GM21529 (cell line): Measurements from ENCODE around the gene PRKAR1A.
"Not testable (repeated sequence)": the region's sequence is repeated elsewhere in the genome, so short reads cannot be mapped to it uniquely, and the experiment has no call there.

Experiments
- ATAC-seq: cut with Tn5 transposase; IDR thresholded peaks from one replicate; pipeline ENCODE4 v1.9.1; 2021; ENCODE audit not compliant: unreplicated experiment

PRKAR1A gene

DNA sequence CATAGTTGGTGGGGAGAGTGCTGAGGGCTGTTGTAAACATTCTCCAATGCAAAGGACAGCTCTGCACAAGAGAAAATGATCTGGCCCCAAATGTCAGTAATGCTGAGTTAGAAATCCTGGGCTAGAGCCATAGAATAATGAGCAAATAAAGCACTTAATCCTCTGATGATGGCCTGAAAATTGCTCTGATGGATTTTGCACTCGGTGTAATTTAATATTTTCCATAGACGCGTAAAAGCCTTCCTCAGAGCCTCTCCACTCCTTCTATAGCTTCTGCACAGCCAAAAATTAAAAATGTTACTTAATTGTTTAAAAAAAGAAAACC is 65.2 kb downstream of the PRKAR1A start:
- ATAC-seq, result no peak

DNA sequence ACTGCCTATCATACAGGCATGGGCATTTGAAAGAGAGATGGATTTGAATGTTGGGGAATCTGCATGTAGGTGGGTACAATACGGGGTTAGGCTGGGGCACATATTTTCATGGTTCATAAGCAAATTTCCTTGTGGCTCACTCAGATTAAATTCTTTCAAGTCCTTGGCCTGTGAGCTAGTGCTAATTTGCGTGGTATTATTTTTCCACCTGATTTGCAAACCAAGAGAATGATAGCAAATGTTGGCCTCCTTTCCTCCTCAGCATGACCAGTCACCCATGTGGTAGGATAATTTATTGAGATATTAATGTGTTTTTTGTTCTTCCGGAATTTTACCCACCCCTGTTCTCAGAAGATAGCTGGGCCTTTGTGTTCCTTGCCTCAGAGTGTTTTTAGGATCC is 66.0 kb downstream of the PRKAR1A start:
- ATAC-seq, result no peak

DNA sequence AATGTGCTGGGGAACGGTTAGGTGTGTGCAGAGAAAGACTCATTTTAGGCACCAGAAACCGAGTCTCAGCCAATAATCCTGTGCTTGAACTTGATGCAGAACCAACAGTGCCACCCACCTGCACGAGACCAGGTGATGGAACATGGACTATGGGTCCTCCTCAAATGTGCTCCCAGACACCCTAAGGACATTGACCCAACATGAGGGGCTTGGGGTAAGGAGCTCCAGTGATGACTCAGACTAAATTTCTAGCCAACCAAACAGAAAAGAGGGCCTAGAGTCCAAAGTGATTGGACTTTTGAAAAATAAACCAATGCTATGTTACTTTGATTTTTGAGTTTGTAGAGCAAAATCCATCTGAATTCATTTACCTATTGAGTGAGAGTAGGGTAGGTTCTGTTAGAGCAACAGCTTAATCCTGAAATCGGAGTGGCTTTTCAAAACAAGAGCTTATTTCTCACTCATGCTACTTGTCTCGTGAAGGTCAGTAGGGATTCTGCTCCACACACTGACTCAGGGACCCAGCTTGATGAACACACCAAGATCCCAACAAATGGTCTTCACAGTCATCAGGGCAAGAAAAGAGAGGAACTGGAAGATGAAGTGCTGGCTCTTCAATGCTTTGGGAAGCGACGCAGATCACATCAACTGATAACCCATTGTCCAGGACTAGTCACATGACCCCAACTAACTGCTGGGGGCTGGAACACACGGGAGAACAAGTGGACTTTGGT is 67.1 kb downstream of the PRKAR1A start:
- no peak for ATAC-seq

DNA sequence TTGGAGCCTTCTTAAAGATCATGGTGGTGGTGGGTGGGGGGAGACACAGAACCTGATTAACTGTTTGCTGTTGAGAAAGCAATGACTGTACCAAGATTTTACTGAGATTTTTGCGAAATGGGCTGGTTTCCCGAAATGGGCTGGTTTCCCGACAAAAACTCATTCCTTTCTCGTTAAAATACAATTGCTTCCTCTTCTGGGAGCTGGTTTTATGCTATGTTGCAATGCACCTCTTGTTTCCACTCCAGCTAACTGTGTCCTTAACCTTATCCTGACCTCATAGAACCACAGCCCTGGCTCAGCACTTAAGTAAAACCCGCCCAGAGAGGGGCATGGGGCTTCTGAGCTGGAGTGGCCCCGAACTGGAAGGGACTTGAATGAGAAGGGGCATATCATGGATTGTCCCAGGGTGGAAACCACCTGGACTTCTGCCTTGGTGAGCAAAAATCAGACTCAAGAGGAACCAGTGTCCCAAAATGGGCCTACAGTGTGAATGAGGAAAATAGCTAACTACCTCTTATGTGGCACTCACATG is 68.1 kb downstream of the PRKAR1A start:
- ATAC-seq, result no peak

DNA sequence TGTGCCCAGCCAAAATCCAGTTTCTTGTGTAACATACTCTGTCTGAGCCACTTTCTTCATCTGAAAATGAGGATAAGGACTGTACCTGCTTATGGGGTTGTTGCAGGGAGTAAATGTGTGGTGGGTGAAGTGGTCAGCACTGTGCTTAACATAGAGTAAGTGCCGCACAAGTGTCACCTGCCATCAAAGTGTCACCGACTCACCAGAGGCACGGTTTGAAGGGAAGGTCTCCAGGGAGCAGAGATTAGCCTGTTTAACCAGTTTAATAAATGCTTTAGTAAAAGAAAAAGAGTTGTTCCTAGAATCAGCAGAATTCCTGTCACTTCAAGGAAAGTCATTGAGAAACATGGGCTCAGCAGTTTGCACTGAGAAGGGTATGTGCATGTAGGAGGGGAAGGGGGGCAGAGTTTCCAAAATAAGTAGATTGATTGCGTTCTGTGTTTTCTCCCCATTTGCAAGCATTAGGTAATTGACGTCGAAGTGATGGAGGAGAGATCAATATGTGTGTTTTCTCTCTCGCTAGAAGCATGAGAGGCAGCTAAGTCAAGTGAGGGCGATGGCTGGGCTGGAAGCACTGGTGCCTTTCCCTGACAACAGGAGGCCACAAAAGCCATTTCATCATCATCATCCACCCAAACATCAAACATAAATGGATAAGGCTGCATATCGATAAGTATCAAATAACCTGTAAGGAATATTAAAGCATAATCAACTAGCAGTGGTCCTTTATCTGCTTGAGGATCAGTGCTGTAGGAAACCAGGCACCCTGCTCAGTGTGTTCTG is 69.8 kb downstream of the PRKAR1A start:
- no peak for ATAC-seq

DNA sequence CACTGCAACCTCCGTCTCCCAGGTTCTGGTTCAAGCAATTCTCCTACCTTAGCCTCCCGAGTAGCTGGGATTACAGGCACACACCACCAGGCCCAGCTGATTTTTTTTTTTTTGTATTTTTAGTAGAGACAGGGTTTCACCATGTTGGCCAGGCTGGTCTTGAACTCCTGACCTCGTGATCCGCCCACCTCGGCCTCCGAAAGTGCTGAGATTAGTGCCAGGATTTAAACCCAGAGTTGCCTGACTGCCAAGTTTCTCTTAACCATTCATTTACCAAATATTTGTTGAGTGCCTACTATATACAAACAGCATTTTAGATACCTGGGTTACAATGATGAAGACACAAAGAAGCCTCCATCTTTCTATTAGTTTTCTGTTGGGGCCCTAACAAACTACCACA is 70.6 kb downstream of the PRKAR1A start:
- not testable (repeated sequence) for ATAC-seq

DNA sequence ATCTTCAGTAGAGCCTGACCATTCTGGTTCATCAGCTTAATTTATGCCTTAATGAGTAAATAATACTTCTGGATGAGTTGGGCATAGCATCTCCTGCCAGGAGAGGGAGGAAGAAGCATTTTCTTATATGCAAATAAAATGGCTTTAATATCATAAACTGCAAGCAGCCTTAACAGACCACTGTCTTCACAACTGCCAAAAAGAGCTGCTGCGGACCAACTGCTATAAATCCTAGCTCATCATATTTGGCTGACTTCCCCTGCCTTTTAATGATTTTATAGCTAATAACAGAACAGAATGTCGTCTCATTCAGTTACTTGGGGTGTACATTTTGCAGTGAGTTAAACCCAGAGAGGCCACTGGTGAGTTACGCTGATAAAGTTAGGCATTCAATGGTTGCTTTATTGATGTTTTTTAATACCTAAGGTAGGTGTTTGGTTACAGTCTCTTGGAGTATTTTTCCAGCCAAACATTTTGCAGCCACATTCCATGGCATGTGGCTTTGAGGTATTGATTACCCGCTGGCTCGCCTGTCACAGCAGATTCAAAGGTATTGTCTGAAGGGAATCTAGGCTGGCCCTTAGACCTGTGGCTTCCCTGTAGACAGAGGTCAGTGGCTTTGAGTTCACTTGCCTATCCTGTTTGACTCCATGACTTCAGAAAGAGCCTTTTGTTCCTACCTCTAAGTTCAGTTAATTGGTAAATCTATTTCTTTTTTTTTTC is 72.5 kb downstream of the PRKAR1A start:
- no peak for ATAC-seq

DNA sequence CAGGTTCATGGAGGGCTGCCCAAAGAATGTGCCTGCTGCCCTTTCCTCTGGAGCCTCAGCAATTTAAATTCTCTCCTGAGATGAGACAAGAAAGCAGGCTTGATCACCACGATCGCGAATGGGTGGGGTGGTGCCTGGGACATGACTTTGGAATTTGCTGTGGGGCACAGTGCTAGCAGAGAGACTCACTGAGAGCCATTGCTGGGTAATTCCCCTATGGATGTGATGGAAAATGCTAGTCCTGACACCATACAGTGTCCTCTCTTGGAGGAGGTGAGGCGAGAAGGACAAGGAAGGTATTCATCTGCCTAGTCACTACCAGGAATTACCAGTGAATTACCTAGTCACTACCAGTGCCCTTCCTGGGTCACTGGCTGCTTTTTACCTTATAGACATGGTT is 73.4 kb downstream of the PRKAR1A start:
- ATAC-seq, result no peak

DNA sequence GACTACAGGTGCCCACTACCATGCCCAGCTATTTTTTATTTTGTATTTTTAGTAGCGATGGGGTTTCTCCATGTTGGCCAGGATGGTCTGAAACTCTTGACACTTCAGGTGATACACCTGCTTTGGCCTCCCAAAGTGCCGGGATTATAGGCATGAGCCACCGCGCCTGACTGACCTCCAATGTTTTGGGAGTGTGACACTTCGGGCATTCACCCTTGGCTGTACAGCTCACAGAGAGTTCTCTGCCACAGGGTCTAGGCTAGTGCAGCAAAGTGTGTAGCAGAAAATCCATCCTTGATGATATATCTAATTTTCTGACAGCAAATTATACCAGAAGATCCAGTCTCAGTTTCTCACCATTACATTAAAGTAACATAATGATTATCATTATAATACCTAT is 74.8 kb downstream of the PRKAR1A start:
- no peak for ATAC-seq

DNA sequence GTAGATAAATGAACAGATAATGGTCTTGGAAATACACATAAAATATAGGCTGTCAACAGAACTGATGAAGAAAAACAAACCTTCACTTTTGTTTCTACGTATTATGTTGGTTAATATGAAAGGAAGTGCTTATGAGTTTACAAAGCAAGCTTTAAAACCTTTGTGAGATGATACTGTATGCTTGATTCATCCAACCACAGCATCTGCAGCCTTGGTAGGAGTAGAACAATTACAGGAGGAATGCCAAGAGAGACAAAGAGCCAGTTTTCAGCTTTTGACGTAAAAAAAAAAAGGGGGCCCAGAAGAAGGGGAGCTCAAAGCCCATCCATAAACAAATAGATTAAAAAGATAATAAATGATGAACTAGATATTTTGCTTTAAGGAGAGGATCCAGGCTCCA is 75.6 kb downstream of the PRKAR1A start:
- no peak for ATAC-seq

DNA sequence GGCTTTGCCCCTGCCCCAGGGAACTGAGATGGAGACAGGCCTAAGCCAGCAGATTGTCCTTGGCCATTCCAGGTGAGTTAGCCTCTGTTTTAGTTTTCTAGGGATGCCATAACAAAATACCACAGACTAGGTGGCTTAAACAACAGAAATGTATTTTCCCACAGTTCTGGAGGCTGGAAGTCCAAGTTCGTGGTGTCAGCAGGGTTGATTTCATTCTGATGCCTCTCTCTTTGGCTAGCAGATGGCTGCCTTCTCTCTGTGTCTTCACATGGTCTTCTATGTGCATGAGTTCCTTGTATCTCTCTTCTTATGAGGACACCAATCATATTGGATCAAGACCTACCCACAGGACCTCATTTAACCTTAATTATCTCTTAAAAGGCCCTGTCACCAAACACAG is 76.1 kb downstream of the PRKAR1A start:
- ATAC-seq, result no peak

DNA sequence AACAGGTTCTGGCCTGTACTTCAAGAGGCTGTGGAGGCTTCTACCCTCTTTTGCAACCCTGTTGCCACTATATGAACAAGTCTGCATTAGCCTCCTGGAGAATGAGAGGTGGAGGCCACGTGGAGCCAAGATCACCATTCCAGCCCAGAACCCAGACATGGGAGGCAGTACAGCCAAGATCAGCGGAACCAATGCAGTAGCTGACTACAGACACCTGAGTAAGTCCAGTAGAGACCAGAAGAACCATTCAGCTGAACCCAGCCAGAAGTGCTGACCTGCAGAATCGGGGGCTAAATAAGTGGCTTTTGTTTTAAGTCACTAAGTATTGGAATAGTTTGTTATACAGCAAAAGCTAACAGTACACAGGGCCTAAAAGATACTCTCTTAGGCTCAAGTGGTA is 76.9 kb downstream of the PRKAR1A start:
- no peak for ATAC-seq

DNA sequence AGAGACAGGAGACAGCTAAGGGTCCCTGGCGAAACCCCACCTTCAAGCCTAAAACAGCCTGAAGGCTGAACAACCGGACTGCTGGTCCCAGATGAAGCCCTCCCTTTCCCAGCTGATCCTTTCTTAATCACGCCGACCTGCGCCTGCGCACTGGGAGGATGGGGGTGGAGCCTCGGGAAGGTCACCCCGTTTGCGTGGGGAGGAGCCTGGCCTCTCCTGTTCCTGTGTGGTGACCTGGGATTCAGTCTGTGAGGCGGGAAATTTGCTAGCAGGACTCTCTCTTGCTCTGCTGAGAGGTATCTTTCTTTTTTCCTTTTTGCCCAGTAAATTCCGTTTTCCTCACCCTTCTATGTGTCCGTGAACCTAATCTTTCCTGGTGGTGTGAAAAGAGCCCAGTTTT is 79.4 kb downstream of the PRKAR1A start:
- ATAC-seq, result no peak

DNA sequence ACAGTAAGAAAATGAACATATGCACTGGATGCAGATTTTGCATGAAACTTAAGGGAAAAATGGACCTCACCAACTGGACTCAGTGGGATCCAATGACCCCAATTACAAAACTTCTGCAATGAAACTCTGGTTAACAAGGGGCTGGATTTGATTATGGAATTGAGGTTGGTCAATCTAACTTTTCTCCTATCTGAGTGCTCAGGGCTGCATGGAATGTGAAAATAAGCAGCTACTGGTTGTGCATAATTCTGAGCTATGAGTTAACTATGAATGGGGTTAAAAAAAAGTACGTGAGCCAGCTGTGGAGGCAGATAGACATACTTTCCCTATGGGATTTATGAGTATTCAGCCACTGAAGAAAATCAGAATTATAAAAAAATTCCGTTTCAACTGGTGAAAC is 79.8 kb downstream of the PRKAR1A start:
- no peak for ATAC-seq

DNA sequence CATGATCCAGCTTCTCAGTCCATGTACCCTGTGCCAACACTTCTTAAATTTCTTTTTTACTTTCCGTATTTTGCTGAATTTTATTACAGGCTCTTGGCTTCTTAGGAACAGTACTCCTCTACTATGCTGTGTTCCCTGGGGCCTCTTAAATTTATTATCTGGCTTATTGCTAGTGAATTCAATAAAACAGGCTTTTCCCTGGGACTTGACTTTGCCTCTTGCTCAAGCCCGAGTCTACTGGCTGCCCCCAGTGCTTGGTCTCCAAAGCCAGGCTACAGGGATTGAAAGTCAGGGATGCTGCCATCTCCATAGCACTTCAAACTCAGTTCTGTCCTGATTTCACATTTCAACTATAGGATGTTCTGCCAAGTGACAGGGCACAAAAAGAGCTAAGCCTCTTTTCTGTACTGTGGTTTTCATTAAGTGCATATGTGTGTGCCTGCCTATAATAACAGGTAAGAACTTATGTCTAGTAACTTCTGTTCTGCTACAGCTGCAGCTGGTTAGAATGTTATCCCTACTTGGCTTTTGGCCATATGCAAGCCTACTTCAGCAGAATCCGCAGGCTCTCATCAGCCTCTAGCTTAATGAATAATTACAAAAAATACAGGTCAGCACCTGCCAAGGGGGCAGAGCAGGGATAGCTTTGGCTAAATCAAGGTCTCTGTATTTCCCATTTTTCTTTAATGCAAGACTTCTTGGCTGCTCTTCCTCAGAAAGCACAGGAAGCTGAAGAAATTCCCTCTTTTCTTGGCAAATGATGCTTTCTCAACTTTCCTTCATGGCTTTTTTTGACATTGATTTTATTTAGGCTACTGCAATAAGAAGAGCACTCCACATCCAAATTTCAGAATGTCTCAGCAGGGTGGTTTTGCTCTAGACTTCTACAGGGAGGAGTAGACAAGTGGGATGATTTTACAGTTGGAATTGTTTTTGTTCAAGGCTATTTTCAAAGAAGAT is 80.7 kb downstream of the PRKAR1A start:
- ATAC-seq, result no peak

DNA sequence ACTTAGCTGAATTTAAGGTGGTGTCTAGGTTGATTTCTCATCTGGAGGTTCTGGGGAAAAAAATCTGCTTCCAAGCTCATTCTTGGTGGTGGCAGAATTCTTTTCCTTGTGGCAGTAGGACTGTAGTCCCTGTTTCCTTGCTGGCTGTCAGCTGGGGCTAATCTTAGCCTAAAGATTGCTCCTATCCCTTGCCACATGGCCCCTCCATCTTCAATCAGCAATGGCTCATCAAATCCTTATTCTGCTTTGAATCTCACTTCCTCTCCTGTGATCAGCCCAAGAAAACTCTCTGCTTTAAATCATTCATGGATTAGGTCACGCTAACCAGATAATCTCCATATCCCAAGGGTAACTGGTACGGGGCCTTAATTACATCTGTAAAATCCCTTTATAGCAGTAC is 82.3 kb downstream of the PRKAR1A start:
- no peak for ATAC-seq

DNA sequence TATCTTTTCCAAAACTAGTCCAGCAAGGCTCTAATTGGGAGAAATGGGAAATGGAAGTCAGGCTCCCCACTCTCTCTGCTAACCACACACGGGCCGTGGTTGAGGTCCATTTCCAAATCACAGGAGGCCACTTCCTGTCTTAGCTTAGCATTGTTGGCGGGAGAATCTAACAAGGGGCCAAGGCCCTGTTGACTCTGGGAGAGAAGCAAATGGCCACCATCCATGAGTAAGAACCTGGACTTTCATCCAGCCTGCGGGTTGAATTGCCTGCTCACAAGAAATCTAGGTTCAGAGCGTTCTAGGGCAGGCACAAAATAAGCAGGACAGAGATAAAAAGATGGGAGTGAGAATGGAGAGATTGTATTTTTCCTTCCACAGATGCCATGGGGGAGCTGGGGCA is 83.3 kb downstream of the PRKAR1A start:
- no peak for ATAC-seq

DNA sequence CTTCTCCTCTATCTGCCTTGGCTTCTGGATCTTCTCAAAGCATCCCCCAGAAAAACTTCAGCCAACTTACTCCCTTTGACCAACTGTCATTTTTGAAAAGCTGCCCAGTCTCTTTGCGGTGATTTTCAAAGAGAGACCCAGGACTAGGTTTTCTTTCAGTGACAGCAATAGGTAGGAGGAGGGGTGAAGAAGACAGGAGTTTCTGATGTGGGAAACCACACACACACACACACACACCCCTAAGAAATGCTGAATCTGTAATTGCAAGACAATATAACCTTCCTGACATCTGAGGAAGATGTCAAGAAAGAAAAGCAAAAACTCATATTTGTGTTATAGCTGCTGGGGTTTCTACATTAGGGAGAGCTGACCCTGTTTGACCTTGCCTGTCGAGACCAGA is 83.8 kb downstream of the PRKAR1A start:
- ATAC-seq, result no peak

DNA sequence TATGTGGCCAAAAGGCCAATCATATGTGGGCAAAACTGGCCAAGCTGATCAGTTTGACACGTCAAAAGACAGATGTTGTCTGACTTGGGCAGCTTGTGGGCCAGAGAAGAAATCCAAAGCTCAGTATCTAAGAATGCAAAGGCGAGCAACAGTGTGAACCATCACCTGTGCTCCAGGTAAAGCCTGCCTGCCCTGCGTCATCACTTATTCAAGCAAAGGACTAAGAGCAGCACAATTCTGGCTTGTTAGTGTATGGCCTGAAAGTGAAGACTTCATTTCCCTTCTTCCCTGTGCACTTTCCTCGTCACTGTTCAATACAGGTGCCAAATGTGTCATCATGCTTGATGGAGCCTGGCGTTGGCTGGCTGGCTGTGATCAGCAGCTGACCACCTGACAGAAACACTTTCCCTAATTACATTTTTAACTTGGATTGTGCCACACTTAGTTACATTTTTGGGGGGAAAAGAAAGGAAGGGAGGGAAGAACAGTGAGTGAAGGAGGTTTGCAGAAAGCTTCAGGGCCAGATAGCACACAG is 84.2 kb downstream of the PRKAR1A start:
- no peak for ATAC-seq

DNA sequence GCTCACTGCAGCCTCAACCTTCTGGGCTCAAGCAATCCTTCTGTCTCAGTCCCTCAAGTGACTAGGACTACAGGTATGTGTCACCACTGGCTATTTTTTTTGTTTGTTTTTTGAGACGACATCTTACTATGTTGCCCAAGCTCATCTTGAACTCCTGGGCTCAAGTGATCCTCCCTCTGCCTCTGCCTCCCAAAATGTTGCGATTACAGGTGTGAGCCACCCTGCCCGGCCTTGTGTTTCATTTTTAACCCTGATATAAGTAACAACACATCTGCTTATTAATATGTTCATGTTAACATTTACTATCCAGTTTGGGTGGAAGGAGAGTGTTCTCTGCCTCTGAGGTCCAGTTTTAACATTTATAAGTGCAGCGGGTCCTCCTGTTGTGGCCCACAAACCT is 85.8 kb downstream of the PRKAR1A start:
- ATAC-seq, result no peak
